ENCODE measurements around the gene SLC36A1.
"Not testable (repeated sequence)": the region's sequence is repeated elsewhere in the genome, so short reads cannot be mapped to it uniquely, and the experiment has no call there.

Gene SLC36A1

GRCh38 chr5:151417712-151418111 lies 29.7 kb upstream of the SLC36A1 start:
- H3K9me3 ChIP-seq (ENCODE audit: insufficient read depth, low read length, severe bottlenecking): peaks cover 16% of the 10 kb centered on the region
- H3K4me1 ChIP-seq (ENCODE audit: insufficient read depth, low read length): no peaks in the 10 kb centered on the region
- H3K4me3 ChIP-seq (ENCODE audit: low read depth in 1 of 2, low read length in 2 of 2): no peak overlapping the region
- H3K4me2 ChIP-seq (ENCODE audit: insufficient read depth, low read length): no peak overlapping the region
- no peaks in the 10 kb centered on the region for H4K20me1 ChIP-seq (ENCODE audit: insufficient read depth, low read length)
- H3K79me2 ChIP-seq (ENCODE audit: insufficient read depth, low read length): no peaks in the 10 kb centered on the region
- peak; percentile 7 for DNase-seq
- no peak overlapping the region for H2AFZ ChIP-seq (ENCODE audit: low read depth, low read length)
- TF ChIP-seq CTCF (IDR thresholded peaks at IDR 0.05; ENCODE audit: borderline replicate concordance, extremely low read depth, low read length, poor library complexity, severe bottlenecking) (no peak), EZH2 (IDR thresholded peaks at IDR 0.05; ENCODE audit: borderline replicate concordance, low read depth, low read length, severe bottlenecking) (no peak)
- no peak overlapping the region for H3K27ac ChIP-seq (ENCODE audit: low read length)
- no peaks in the 10 kb centered on the region for H3K27me3 ChIP-seq (ENCODE audit: insufficient read depth, low read length, poor library complexity)
- H3K36me3 ChIP-seq (ENCODE audit: insufficient read depth, low read length): no peaks in the 10 kb centered on the region
- no peak for ATAC-seq (ENCODE audit: insufficient read depth, low read depth)
- H3K9ac ChIP-seq (ENCODE audit: low read depth, low read length): no peak overlapping the region

GRCh38 chr5:151420127-151420526 lies 27.3 kb upstream of the SLC36A1 start:
- Histone ChIP-seq H3K4me1 (ENCODE audit: insufficient read depth, low read length) (no peaks in the 10 kb centered on the region), H3K36me3 (ENCODE audit: insufficient read depth, low read length) (no peaks in the 10 kb centered on the region)

GRCh38 chr5:151424892-151425523 lies 22.4 kb upstream of the SLC36A1 start:
- Histone ChIP-seq H4K20me1 (ENCODE audit: insufficient read depth, low read length) (no peaks in the 10 kb centered on the region), H3K4me3 (ENCODE audit: low read depth in 1 of 2, low read length in 2 of 2) (no peak overlapping the region), H3K27me3 (ENCODE audit: insufficient read depth, low read length, poor library complexity) (peaks cover 8% of the 10 kb centered on the region), H3K9me3 (ENCODE audit: insufficient read depth, low read length, severe bottlenecking) (no peaks in the 10 kb centered on the region), H3K79me2 (ENCODE audit: insufficient read depth, low read length) (no peaks in the 10 kb centered on the region), H3K9ac (ENCODE audit: low read depth, low read length) (no peak overlapping the region), H3K4me1 (ENCODE audit: insufficient read depth, low read length) (no peaks in the 10 kb centered on the region), H3K36me3 (ENCODE audit: insufficient read depth, low read length) (no peaks in the 10 kb centered on the region), H3K27ac (ENCODE audit: low read length) (no peak overlapping the region), H3K4me2 (ENCODE audit: insufficient read depth, low read length) (no peak overlapping the region), H2AFZ (ENCODE audit: low read depth, low read length) (no peak overlapping the region)
- TF ChIP-seq CTCF (IDR thresholded peaks at IDR 0.05; ENCODE audit: borderline replicate concordance, extremely low read depth, low read length, poor library complexity, severe bottlenecking) (no peak), EZH2 (IDR thresholded peaks at IDR 0.05; ENCODE audit: borderline replicate concordance, low read depth, low read length, severe bottlenecking) (no peak)
- DNase-seq (no peak), ATAC-seq (ENCODE audit: insufficient read depth, low read depth) (no peak)

More at GRCh38 chr5:151420127-151420526, 27.3 kb upstream of the SLC36A1 start:
- TF ChIP-seq CTCF (IDR thresholded peaks at IDR 0.05; ENCODE audit: borderline replicate concordance, extremely low read depth, low read length, poor library complexity, severe bottlenecking) (no peak), EZH2 (IDR thresholded peaks at IDR 0.05; ENCODE audit: borderline replicate concordance, low read depth, low read length, severe bottlenecking) (no peak)
- Histone ChIP-seq H2AFZ (ENCODE audit: low read depth, low read length) (no peak overlapping the region), H3K4me2 (ENCODE audit: insufficient read depth, low read length) (no peak overlapping the region), H3K9me3 (ENCODE audit: insufficient read depth, low read length, severe bottlenecking) (peaks cover 16% of the 10 kb centered on the region), H3K79me2 (ENCODE audit: insufficient read depth, low read length) (no peaks in the 10 kb centered on the region), H3K27me3 (ENCODE audit: insufficient read depth, low read length, poor library complexity) (peaks cover 5% of the 10 kb centered on the region), H4K20me1 (ENCODE audit: insufficient read depth, low read length) (no peaks in the 10 kb centered on the region), H3K27ac (ENCODE audit: low read length) (no peak overlapping the region), H3K9ac (ENCODE audit: low read depth, low read length) (no peak overlapping the region), H3K4me3 (ENCODE audit: low read depth in 1 of 2, low read length in 2 of 2) (no peak overlapping the region)
- ATAC-seq (ENCODE audit: insufficient read depth, low read depth): no peak
- DNase-seq: no peak

- not testable (repeated sequence) for ATAC-seq (ENCODE audit: insufficient read depth, low read depth); H3K79me2 ChIP-seq (ENCODE audit: insufficient read depth, low read length); H3K9me3 ChIP-seq (ENCODE audit: insufficient read depth, low read length, severe bottlenecking); H3K36me3 ChIP-seq (ENCODE audit: insufficient read depth, low read length); H3K27me3 ChIP-seq (ENCODE audit: insufficient read depth, low read length, poor library complexity); H3K4me1 ChIP-seq (ENCODE audit: insufficient read depth, low read length); H3K27ac ChIP-seq (ENCODE audit: low read length); H4K20me1 ChIP-seq (ENCODE audit: insufficient read depth, low read length); H3K4me3 ChIP-seq (ENCODE audit: low read depth in 1 of 2, low read length in 2 of 2); H2AFZ ChIP-seq (ENCODE audit: low read depth, low read length); H3K9ac ChIP-seq (ENCODE audit: low read depth, low read length); DNase-seq; H3K4me2 ChIP-seq (ENCODE audit: insufficient read depth, low read length)
Observed at GRCh38 chr5:151426347-151426746, 21.1 kb upstream of the SLC36A1 start.

Measured in DND-41 (cell line).